ENCODE results near the gene ATL2. TPM values are rescaled to one million over a fixed set of nuclear protein-coding genes. Genes with fewer than 3 reads are reported as not detected.

ATL2 gene
- total RNA-seq, 1 experiment from 2014 or later: 66.7 TPM

DNA sequence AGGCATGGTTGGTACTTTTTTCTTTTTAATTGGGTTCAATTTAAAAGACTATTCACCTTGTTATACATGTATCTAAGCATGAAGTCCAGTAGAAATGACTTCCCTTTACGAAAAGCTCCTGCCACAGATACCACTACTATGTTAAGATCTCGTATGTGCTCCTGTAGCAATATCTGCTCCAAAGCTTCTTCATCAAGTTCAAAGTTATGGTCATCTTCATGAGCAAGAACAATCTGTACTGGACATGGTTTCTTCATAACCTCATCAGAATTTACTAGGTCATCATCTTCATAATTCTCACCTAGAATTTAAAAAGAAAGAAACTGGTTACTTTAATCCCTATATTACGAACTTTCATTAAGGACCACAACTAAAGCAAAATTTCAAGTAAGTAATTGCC, 33.9 kb downstream of the ATL2 start:
- DNase-seq: no peak
- Mint-ChIP-seq H3K27ac (no peak overlapping the region), H3K4me1 (no peaks in the 10 kb centered on the region), H3K36me3 (ENCODE audit: insufficient read depth in 1 of 3, low read depth in 3 of 3) (peaks cover 23 to 53% (median 45%) of the 10 kb centered on the region in 3 experiments), H3K9me3 (no peaks in the 10 kb centered on the region; a peak in 1 of 5 replicates), H3K27me3 (ENCODE audit: low read depth) (no peaks in the 10 kb centered on the region), H3K4me3 (no peak overlapping the region)
- no peak overlapping the region for H3K23ac ChIP-seq (ENCODE audit: insufficient read length, low read depth, low read length)
- H2BK12ac ChIP-seq (ENCODE audit: insufficient read length, low read depth, low read length): no peak overlapping the region
- H3K23me2 ChIP-seq (ENCODE audit: insufficient read length, low read depth, low read length, poor library complexity, severe bottlenecking): no peaks in the 10 kb centered on the region
- no peak overlapping the region for H2BK120ac ChIP-seq (ENCODE audit: low read depth, low read length, poor library complexity, severe bottlenecking)
- H4K91ac ChIP-seq (ENCODE audit: insufficient read length, low read depth, low read length): no peak overlapping the region
- H3K27ac ChIP-seq (ENCODE audit: insufficient read length, low read depth, low read length): no peak overlapping the region
- H3K27me3 ChIP-seq (ENCODE audit: insufficient read depth, low read length): no peaks in the 10 kb centered on the region
- H3K14ac ChIP-seq (ENCODE audit: insufficient read depth, low read length): no peak overlapping the region
- no peaks in the 10 kb centered on the region for H3K4me1 ChIP-seq (ENCODE audit: insufficient read depth, low read length)
- no peak overlapping the region for H3K18ac ChIP-seq (ENCODE audit: insufficient read length, low read depth, low read length)
- H2AK5ac ChIP-seq (ENCODE audit: insufficient read length, low read length): no peak overlapping the region
- no peak overlapping the region for H3T11ph ChIP-seq (ENCODE audit: low read length)
- no peak overlapping the region for H2BK5ac ChIP-seq (ENCODE audit: insufficient read length, low read length)
- H2BK20ac ChIP-seq (ENCODE audit: low read depth, low read length, poor library complexity, severe bottlenecking): no peak overlapping the region
- H4K5ac ChIP-seq (ENCODE audit: insufficient read length, low read depth, low read length): no peak overlapping the region
- no peak overlapping the region for H2AFZ ChIP-seq (ENCODE audit: low read length)
- no peak overlapping the region for H2BK15ac ChIP-seq (ENCODE audit: low read depth, low read length)
- no peak overlapping the region for H3K9ac ChIP-seq (ENCODE audit: extremely low read depth, insufficient read length, low read length)
- H3K9me3 ChIP-seq (ENCODE audit: control insufficient read depth, low read depth, low read length): no peaks in the 10 kb centered on the region
- H3K79me1 ChIP-seq (ENCODE audit: insufficient read depth, low read depth, low read length, poor library complexity, severe bottlenecking): peaks cover 3% of the 10 kb centered on the region
- no peak overlapping the region for H3K56ac ChIP-seq (ENCODE audit: insufficient read length, low read depth, low read length)
- no CpG with 5 or more reads among the region's 3 CpGs for WGBS (ENCODE audit: extremely low coverage, insufficient read length, low lambda C conversion rate)
- TF ChIP-seq, protein P1, sequence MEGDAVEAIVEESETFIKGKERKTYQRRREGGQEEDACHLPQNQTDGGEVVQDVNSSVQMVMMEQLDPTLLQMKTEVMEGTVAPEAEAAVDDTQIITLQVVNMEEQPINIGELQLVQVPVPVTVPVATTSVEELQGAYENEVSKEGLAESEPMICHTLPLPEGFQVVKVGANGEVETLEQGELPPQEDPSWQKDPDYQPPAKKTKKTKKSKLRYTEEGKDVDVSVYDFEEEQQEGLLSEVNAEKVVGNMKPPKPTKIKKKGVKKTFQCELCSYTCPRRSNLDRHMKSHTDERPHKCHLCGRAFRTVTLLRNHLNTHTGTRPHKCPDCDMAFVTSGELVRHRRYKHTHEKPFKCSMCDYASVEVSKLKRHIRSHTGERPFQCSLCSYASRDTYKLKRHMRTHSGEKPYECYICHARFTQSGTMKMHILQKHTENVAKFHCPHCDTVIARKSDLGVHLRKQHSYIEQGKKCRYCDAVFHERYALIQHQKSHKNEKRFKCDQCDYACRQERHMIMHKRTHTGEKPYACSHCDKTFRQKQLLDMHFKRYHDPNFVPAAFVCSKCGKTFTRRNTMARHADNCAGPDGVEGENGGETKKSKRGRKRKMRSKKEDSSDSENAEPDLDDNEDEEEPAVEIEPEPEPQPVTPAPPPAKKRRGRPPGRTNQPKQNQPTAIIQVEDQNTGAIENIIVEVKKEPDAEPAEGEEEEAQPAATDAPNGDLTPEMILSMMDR (conservative IDR thresholded peaks at IDR 0.05): no peak
- H3K79me2 ChIP-seq (ENCODE audit: insufficient read depth, low read length): peaks cover 15% of the 10 kb centered on the region; the same call in 1 of the 2 replicates
- H3K4ac ChIP-seq (ENCODE audit: low read depth, low read length): no peak overlapping the region
- H4K8ac ChIP-seq (replicated peaks; ENCODE audit: insufficient read length, low read depth, low read length): no peak overlapping the region
- no peaks in the 10 kb centered on the region for H4K20me1 ChIP-seq (ENCODE audit: control insufficient read depth, insufficient read depth, insufficient read length)
- H3K4me2 ChIP-seq (ENCODE audit: insufficient read depth, insufficient read length, low read length): no peak overlapping the region

Data from H9 (cell line).